ENCODE measurements around the gene FOXO3. TPM values are rescaled to one million over a fixed set of nuclear protein-coding genes. Genes with fewer than 3 reads are reported as not detected.
"Not testable (repeated sequence)": the region's sequence is repeated elsewhere in the genome, so short reads cannot be mapped to it uniquely, and the experiment has no call there.

Gene FOXO3
- total RNA-seq, 1 donor from 2014 or later = 71.4 TPM

- DNase-seq (ENCODE audit: low spot score) = no peak
Measured at GRCh38 chr6:108658174-108658573, 97.5 kb downstream of the FOXO3 start.

GRCh38 chr6:108658785-108659184, 98.1 kb downstream of the FOXO3 start:
- DNase-seq (ENCODE audit: low spot score) = not testable (repeated sequence)

GRCh38 chr6:108660251-108660650, 99.5 kb downstream of the FOXO3 start:
- DNase-seq (ENCODE audit: low spot score) = no peak

- no peak for DNase-seq (ENCODE audit: low spot score)
Measured at GRCh38 chr6:108661430-108661829, 100.7 kb downstream of the FOXO3 start.

- no peak for DNase-seq (ENCODE audit: low spot score)
Measured at GRCh38 chr6:108661982-108662381, 101.3 kb downstream of the FOXO3 start.

- DNase-seq (ENCODE audit: low spot score) = no peak
Measured at GRCh38 chr6:108662702-108663101, 102.0 kb downstream of the FOXO3 start.

GRCh38 chr6:108663494-108664064, 102.9 kb downstream of the FOXO3 start:
- not testable (repeated sequence) for DNase-seq (ENCODE audit: low spot score)

- DNase-seq (ENCODE audit: low spot score) = no peak
Measured at GRCh38 chr6:108665495-108666196, 104.9 kb downstream of the FOXO3 start.

GRCh38 chr6:108666656-108667260, 106.0 kb downstream of the FOXO3 start:
- no peak for DNase-seq (ENCODE audit: low spot score)

GRCh38 chr6:108667993-108668392, 107.3 kb downstream of the FOXO3 start:
- DNase-seq (ENCODE audit: low spot score) = peak; percentile 28

GRCh38 chr6:108669673-108670072, 109.0 kb downstream of the FOXO3 start:
- no peak for DNase-seq (ENCODE audit: low spot score)

- no peak for DNase-seq (ENCODE audit: low spot score)
Measured at GRCh38 chr6:108671175-108671574, 110.5 kb downstream of the FOXO3 start.

GRCh38 chr6:108671790-108672189, 111.1 kb downstream of the FOXO3 start:
- DNase-seq (ENCODE audit: low spot score) = no peak

- DNase-seq (ENCODE audit: low spot score) = no peak
Measured at GRCh38 chr6:108672641-108673040, 111.9 kb downstream of the FOXO3 start.

- DNase-seq (ENCODE audit: low spot score) = no peak
Measured at GRCh38 chr6:108673153-108673552, 112.4 kb downstream of the FOXO3 start.

GRCh38 chr6:108673602-108674001, 112.9 kb downstream of the FOXO3 start:
- no peak for DNase-seq (ENCODE audit: low spot score)

- no peak for DNase-seq (ENCODE audit: low spot score)
Measured at GRCh38 chr6:108675226-108676200, 114.8 kb downstream of the FOXO3 start.

- no peak for DNase-seq (ENCODE audit: low spot score)
Measured at GRCh38 chr6:108676555-108676954, 115.8 kb downstream of the FOXO3 start.

- DNase-seq (ENCODE audit: low spot score) = no peak
Measured at GRCh38 chr6:108677357-108677756, 116.6 kb downstream of the FOXO3 start.

GRCh38 chr6:108677894-108678293, 117.2 kb downstream of the FOXO3 start:
- no peak for DNase-seq (ENCODE audit: low spot score)

- DNase-seq (ENCODE audit: low spot score) = not testable (repeated sequence)
Measured at GRCh38 chr6:108680314-108680713, 119.6 kb downstream of the FOXO3 start.

GRCh38 chr6:108681721-108682120, 121.0 kb downstream of the FOXO3 start:
- DNase-seq (ENCODE audit: low spot score) = not testable (repeated sequence)

All from mucosa of gallbladder (tissue), 1 donor.